Stimulated activated CD4-positive, alpha-beta T cell treated with anti-CD3 and anti-CD28 coated beads, TNF-alpha, amount 100 ng/mL, for 4 hours (primary cell): Measurements from ENCODE around the gene SORCS3.

Experiments used
- DNase-seq, 3 experiments: peaks; one replicate each; pipeline ENCODE4 v3.0.0-alpha.2; 2020; ENCODE audit warnings: low read depth in 3 of 3

Gene SORCS3

DNA sequence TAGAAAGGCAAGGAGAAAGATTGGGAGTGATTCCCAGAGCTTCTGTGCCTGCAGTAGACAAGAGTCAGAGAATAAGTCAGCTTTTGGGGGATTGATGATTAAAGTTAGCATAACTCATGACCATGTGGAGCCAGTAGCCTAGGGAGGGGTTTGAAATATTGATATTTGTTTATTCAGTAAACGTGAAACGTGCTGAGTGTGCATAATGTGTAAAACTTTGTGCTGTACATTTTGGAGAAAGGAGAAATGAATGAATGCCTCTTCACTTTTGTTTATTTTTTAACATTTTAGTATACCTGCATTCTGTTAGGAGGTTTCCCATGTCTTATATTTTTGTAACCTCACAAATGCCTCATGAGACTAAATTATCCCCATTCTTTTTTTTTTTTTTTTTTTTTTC is 272.3 kb downstream of the SORCS3 start:
- DNase-seq: no peak

GRCh38 chr10:104920476-104920875 is 279.4 kb downstream of the SORCS3 start:
- no peak for DNase-seq

- DNase-seq: no peak
Observed at GRCh38 chr10:104921763-104922162, 280.7 kb downstream of the SORCS3 start.

DNA sequence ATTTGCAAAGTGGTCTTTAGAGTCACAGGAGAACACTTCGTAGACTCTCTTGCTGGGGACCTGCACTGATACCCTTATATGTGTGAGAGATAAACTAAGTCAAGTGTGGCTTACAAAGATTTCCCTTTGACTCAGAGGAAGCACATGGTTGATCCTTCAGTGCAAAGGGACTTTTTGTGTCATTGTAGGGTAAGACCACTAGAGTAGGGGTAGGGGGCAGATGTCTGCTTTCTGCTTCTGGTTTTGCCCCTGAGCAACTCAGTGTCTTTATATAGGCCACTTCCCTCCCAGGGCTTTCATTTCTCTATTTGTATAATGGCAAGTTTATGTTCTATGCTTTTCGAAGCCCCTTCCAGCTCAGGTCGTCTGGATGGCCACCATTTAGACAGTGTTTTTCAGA is 281.7 kb downstream of the SORCS3 start:
- no peak for DNase-seq

GRCh38 chr10:104923501-104923900 is 282.4 kb downstream of the SORCS3 start:
- DNase-seq: no peak

GRCh38 chr10:104924101-104924795 is 283.2 kb downstream of the SORCS3 start:
- DNase-seq: no peak

DNA sequence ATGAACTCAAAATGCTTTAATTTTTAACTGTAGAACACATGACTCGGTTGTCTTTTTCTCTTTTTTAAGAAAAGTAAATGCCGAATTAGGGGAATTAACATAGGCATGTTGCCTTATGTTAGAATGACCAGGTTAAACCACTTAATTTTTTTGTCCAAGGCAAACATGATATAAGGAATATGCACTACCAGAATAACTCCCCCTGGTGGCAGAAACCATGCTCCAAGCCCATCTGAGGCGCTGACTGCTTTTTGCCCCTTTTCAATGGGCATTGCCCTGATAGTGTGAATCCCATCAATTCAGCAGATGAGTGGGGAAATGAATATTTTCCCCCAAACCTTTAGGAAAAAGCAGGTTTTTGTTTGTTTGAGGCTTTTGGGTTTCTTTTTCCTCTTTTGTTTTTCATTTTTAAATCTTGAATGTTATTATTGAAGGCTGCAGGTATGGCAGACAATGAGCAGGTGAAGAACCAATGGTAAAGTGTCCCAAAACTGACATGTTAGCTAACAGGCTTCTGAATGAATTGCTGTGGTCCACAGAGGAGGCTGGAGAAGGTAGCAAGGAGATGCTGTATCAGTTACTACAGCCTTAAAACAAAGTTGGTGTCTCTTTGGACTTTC is 284.3 kb downstream of the SORCS3 start:
- no peak for DNase-seq

GRCh38 chr10:104928734-104929133 is 287.6 kb downstream of the SORCS3 start:
- no peak for DNase-seq

DNA sequence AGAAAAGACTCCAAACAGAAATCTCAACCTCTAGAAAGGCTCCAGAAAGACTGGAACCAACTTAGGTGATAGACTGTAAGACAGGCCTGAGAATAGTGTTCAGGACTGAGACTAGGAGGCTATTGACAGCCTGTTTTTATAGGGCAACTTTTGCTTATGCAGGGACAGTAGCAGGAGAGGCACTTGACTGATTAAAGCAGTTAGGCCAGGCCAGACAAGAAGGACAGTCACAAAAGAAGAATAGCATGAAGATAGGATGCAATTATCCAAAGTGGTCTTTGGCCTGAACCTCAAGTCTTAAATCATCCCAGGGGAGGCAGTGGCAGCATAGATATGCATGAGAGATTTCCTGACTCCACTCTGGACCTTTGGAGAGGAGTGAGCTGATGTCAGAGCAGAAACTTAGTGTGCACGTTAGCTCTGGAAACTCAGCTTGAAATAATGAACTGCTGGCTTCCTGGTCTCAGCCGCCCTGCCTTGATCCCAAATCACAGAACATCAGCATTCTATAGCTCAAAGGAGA is 290.6 kb downstream of the SORCS3 start:
- DNase-seq: no peak

DNA sequence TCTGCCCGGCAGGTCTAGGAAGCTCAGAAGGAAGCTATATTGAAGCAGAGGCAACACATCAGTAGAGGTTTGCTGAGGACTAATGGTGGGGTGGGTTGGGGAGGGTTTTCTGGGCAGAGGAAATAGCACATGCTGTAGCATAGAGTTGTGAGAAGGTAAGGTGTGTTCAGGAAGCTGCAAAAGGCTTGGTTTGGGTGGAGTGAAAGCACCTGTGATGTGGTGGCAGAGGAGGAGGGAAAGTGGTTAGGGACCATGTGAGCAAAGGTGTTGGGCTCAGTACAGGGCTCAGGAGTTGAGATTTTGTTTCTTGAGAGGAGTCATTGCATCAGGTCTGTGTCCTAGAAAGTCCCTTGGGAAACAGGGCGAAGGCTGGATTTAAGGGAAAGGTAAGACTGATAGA is 294.6 kb downstream of the SORCS3 start:
- no peak for DNase-seq

DNA sequence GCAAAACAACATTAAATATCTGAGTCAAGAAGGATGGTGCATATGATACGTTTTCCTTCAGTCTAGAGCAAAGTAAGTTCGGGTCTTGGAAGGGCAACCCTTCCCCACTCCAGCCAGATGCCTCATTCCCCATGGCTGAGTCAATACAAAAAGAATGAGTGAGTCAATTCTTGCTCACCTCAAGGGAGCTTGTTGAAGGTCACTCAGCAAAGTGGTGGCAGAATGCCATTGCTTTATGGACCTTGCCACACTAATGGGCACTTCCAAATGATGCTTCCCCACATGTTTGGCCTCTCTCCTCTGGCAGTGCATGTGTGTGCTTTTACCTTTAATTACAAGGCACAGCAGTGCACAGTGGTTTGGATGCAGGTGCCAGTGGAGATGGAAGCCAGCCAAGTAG is 296.5 kb downstream of the SORCS3 start:
- no peak for DNase-seq

GRCh38 chr10:104938031-104938430 is 296.9 kb downstream of the SORCS3 start:
- DNase-seq: no peak

GRCh38 chr10:104941662-104942061 is 300.6 kb downstream of the SORCS3 start:
- no peak for DNase-seq

DNA sequence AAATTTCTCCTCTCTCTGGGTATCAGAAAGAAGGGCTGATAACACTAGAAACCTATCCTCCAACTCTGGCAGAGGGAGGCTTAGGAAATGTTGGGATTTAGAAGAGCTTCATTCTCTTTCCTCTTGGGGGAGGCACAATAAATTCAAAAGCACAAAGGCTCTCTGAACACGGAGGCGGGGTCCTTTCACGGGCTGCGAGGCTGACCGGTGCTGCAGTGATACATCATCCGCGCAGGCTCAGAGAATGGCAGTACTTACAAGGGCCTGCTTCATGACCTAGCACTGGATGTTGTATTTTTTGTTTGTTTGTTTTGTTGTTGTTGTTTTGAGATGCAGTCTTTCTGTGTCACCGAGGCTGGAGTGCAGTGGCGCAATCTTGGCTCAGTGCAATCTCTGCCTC is 306.2 kb downstream of the SORCS3 start:
- no peak for DNase-seq

DNA sequence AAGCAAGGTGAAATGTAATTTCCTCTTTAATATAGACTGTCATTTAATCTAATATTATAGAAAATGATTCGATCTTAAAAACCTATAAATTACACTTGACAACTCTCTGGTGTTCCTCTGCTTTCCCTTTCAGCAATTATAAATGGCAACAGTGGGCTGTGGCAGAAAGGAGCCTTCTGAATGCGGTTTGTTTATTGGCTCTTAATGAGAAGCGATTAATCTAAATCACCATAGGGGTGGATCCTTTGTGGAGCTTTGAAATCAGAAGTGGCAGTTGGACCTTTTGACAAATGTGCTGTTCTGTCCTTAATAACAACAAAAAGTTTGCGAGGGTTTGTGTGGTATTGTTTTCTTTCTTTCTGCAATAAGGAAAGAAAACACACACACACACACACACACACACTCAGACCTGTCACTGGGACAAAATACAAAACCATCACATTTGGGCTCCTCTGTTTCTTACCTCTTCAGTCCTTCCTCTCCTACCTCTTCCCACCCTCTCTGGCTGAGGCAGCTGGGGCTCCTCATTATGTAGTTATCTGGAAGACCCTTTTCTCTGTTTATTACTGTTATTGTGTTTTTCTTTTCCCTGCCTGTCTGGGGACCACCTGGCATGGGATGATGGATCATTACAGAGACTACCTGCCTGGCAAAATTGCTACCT is 316.2 kb downstream of the SORCS3 start:
- no peak for DNase-seq

DNA sequence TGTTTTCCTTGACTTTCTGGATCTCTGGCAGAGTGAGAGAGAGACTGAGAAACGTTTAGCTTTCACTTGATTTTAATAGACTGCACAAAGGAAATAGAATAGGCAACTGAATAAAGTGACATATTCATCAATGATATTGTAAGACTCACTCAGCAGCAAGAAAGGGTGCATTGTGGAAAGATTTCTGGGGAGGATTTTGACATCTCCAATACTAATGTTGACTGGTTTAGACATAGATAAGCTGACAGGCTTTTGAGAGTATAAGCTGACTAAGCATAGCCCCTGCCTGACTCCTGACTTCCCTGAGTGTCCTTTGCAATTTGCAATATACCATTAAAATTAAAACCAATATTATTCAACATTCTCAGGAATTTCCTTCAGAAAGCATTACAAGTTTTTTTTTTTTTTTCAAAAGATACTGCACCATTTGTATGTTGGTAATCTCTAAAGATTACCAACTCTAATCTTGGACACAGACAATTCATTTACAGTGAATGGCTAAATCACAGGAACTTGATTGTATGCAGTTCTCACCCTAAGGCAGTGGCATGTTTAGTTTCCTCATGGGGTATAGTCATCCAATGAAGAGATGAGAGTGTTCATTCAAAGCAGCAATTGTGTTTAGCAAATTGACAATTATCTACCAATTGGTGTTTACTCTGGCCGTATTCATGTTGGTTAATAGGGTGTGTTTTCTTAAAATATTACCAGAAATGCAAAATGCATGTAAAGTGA is 325.6 kb downstream of the SORCS3 start:
- no peak for DNase-seq

GRCh38 chr10:104980368-104980767 is 339.3 kb downstream of the SORCS3 start:
- DNase-seq: no peak

GRCh38 chr10:104981995-104982394 is 340.9 kb downstream of the SORCS3 start:
- no peak for DNase-seq

- DNase-seq: no peak
Observed at GRCh38 chr10:104988686-104989085, 347.6 kb downstream of the SORCS3 start.

- DNase-seq: no peak
Observed at GRCh38 chr10:104989880-104990279, 348.8 kb downstream of the SORCS3 start.

GRCh38 chr10:104993085-104993484 is 352.0 kb downstream of the SORCS3 start:
- no peak for DNase-seq

DNA sequence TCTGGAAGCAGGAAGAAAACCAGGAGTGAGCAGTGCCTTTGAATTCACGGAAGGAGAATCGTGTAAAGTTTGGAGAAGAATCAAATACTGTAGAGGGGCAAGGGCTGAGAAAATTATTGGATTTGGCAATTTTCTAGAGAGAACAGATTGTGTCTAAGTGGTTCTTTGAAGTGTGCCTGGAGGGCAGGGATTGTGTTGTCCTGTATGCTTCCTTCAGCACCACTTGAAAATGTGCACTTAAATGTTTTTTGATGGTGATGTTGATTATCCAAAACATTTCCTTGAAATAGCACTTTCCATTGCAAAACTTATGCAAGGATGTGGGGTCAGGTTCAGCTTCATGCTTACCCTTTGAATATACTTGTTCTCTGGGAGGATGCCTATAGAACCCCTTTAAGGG is 360.2 kb downstream of the SORCS3 start:
- DNase-seq: no peak
